HG03354 (cell line): ENCODE results near the gene SLC35E2B.

Experiments used
- ATAC-seq: cut with Tn5 transposase; IDR thresholded peaks from one replicate; pipeline ENCODE4 v1.9.1; 2021; ENCODE audit warnings: mild to moderate bottlenecking; ENCODE audit not compliant: unreplicated experiment, poor library complexity, severe bottlenecking

Gene SLC35E2B

DNA sequence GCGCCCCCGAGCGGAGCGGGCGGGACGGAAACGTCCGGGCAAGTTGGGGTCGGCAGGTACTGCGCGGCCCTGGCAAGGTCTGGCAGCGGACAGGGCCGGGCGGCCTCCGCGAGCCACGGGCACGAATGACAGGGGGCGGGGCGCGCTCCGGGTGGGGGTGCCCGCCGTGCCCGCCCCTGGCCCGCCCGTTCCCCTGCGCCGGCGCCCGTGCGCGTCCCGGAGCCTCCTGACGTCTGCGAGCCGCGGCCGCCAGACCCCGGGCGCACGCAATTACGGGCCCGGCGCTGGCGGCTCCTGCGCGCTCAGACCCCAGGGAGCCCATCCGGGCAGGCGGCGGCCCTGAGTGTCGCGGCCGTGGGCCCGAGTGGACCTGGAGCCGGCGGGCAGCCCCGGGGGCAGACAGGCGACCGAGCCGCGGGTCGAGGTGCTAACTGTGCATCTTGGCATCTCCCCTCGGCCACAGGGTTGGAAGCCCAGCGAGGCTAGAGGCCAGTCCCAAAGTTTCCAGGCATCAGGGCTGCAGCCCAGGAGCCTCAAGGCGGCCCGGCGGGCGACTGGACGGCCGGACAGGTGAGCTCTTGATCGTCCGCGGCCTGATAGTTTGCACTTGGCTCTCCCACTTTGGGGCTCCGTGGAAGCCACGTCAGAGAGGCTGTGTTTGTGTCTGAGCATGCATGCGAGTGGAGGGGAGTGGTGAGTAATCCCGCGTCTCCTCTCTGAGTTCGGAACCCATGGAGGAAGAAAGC is 76.4 kb downstream of the SLC35E2B start:
- peak; percentile 32 for ATAC-seq

DNA sequence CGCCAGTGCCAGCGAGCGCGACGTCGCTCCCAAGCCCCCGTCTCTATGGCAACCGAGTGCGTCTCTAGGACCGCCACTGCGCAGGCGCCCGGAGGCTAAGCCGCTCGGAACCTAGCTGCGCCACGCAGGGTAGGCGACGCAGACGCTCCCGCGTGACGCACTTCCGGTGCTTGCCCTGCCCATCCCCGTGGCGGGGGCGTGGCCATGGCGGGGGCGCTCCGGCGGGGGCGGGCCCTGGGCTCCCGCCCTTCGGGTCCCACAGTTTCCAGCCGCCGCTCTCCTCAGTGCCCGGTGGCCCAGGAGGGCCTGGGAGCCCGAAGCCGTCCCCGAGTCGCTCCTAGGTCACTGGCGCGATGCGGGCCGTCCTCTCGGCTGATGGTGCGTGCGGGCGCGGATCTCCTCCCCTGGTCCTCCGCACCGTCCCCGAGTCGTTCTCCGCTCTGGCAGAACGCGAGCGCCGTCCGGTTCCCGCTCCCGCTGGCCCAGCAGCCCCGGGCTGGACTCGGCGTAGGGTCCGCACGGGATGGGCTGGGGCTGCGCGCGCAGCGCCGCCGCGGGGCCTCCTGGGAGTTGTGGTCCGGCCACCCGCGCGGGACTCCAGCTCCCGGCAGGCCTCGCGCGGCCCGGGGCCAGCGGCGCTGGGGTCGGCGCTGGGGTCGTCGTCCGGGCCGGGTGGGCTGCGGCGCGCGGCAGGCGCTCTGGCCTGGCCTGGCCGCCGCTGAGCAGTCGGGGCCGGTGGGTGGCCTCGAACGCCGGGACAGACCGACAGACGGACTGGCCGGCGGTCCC is 77.1 kb downstream of the SLC35E2B start, which contains the start of gene MIB2:
Gene MIB2 (plus strand): TSS at position 245 of the 789 bp plus-strand sequence. CDS start 7,953 bp downstream, outside the sequence.
- peak; percentile 83 for ATAC-seq

GRCh38 chr1:1614954-1615255 is 77.7 kb downstream of the SLC35E2B start:
- no peak for ATAC-seq

DNA sequence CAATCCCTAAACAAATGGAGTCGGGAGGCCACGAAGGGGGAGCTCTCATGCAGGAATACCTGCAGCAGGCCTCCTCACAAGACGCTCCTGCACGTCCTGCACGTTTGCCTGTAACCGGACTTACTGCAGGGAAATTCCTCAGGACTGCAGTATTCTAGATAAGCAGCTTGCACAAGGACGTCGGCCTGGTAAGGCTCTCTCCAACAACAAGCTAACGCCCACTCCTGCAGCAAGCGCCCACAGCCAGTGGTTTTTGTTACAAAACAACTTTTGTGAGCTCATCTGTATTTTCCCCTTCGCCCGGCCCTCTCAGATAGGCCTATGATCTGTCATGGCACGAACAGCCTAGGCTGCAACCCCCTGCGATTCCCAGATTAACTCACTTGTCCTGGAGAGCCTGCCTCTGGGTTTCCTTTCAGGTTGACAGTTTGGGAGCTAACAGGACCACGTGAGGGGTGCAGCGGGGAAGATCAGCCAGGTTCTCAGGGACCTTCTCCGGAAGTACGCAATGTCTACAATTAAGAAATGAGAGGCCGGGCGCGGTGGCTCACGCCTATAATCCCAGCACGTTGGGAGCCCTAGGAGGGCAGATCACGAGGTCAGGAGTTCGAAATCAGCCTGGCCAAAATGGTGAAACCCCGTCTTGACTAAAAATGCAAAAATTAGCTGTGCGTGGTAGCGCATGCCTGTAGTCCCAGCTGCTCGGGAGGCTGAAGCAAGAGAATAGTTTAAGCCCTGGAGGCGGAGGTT is 78.2 kb downstream of the SLC35E2B start:
- peak; percentile 2 for ATAC-seq

DNA sequence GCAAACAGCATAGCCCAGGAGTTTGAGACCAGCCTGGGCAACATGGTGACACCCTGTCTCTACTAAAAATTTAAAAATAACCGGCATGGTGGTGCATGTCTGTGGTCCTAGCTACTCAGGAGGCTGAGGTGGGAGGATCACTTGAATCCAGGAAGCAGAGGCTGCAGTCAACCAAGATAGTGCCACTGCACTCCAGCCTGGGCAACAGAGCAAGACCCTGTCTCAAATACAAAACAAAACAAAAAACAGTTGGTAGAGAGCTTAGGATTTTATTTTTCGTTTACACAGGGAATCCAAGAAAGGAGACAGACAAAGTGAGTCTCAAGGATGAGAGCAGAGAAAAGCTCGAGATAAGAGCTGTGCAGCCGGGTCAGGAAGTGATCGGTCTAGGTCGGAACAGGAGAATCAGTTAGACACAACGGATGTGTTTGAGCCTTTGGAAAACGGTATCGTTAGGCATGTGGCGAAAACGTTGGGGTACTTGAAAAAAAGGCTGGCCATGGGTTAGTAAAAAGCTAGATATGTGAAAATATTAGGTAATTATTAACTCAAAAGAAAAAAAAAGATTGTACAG is 79.0 kb downstream of the SLC35E2B start:
- ATAC-seq: no peak

DNA sequence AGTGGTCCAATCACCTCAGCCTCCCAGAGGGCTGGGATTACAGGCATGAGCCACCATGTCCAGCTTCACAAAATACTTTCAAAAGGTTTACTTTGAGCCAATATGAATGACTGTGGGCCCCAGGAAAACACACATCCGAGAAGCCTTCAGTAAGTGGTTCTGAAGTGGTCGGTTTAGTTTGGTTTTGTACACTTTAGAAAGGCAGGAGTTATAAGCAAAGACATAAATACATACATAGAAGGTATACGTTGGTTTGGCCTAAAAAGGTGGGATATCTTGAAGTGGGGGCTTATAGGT is 80.5 kb downstream of the SLC35E2B start:
- ATAC-seq: no peak

DNA sequence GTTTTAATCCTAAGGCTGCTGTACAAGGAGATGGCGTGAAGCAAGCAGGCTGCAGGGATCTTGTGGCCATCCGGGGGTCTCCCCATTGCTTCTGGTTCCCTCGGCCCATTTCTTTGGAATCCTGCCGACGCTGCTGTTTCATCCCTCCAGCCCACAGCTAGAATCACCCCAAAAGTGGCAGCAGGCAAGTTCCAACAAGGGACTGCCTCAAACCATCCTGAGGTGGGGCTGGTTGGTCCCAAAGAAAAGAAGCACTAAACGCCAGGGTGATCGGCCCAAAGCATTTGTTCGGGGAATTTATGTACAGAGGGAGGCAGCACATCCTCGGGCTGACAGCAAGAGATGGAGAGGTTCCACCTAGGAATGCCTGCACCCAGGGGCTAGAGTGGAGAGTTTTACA is 81.8 kb downstream of the SLC35E2B start:
- no peak for ATAC-seq

GRCh38 chr1:1609822-1610485 is 82.6 kb downstream of the SLC35E2B start:
- no peak for ATAC-seq
